NCI-H2171 (cell line): ENCODE results near the gene ARID3A.

ENCODE experiments used
- DNase-seq: peaks from one replicate; lab custom pipeline; 2025; lab: John Stamatoyannopoulos, UW

ARID3A gene

GRCh38 chr19:892243-892893 is 33.5 kb upstream of the ARID3A start:
- no peak for DNase-seq

- DNase-seq = peak; percentile 92
Observed at GRCh38 chr19:892894-893689, 32.7 kb upstream of the ARID3A start, which contains the start of the genes MED16 and RNU6-9. Gene MED16 (minus strand): TSS chr19:893187. CDS start chr19:891131, 2,056 bp downstream. Gene RNU6-9 (plus strand): TSS chr19:893484.

- no peak for DNase-seq
Observed at GRCh38 chr19:896434-896833, 29.4 kb upstream of the ARID3A start.

GRCh38 chr19:896999-897398 is 28.8 kb upstream of the ARID3A start:
- no peak for DNase-seq

GRCh38 chr19:897442-898039 is 28.3 kb upstream of the ARID3A start:
- DNase-seq = no peak

- peak; percentile 96 for DNase-seq
Observed at GRCh38 chr19:898663-899062, 27.2 kb upstream of the ARID3A start.

- DNase-seq = no peak
Observed at GRCh38 chr19:899336-900042, 26.3 kb upstream of the ARID3A start.

- no peak for DNase-seq
Observed at GRCh38 chr19:900043-900301, 25.9 kb upstream of the ARID3A start.

- peak; percentile 39 for DNase-seq
Observed at GRCh38 chr19:900302-901111, 25.3 kb upstream of the ARID3A start.

- no peak for DNase-seq
Observed at GRCh38 chr19:901216-902092, 24.4 kb upstream of the ARID3A start.

- DNase-seq = no peak
Observed at GRCh38 chr19:902093-902370, 23.8 kb upstream of the ARID3A start.

- DNase-seq = no peak
Observed at GRCh38 chr19:902446-903226, 23.2 kb upstream of the ARID3A start.

- DNase-seq = no peak
Observed at GRCh38 chr19:903266-903797, 22.5 kb upstream of the ARID3A start.

GRCh38 chr19:904545-904944 is 21.3 kb upstream of the ARID3A start:
- no peak for DNase-seq

- no peak for DNase-seq
Observed at GRCh38 chr19:906480-906879, 19.4 kb upstream of the ARID3A start.

- no peak for DNase-seq
Observed at GRCh38 chr19:907183-907853, 18.5 kb upstream of the ARID3A start.

- DNase-seq = no peak
Observed at GRCh38 chr19:911197-912033, 14.4 kb upstream of the ARID3A start.
